ENCODE measurements around the gene NLGN2.
A peak's percentile ranks its signal among the peaks of the same experiment; 100 is the strongest.

Gene NLGN2

DNA sequence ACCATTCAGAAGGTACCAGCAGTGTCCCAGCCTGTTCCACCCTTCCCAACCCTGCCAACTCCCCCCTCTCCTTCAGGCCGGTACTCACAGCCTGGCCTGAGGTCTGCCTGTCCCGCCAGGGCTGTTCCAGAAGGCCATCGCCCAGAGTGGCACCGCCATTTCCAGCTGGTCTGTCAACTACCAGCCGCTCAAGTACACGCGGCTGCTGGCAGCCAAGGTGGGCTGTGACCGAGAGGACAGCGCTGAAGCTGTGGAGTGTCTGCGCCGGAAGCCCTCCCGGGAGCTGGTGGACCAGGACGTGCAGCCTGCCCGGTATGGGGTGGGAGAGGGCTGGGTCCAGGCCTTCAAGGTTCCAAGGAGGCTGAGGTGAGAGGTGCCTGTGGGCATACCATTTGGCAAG, 7.2 kb downstream of the NLGN2 start:
- DNase-seq = no peak

DNA sequence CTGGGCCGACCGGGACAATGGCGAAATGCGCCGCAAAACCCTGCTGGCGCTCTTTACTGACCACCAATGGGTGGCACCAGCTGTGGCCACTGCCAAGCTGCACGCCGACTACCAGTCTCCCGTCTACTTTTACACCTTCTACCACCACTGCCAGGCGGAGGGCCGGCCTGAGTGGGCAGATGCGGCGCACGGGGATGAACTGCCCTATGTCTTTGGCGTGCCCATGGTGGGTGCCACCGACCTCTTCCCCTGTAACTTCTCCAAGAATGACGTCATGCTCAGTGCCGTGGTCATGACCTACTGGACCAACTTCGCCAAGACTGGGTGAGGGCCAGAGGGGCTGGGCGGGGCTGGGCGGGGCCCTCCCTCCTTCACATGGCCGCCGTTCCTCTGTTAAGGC, 8.1 kb downstream of the NLGN2 start:
- DNase-seq = no peak

DNA sequence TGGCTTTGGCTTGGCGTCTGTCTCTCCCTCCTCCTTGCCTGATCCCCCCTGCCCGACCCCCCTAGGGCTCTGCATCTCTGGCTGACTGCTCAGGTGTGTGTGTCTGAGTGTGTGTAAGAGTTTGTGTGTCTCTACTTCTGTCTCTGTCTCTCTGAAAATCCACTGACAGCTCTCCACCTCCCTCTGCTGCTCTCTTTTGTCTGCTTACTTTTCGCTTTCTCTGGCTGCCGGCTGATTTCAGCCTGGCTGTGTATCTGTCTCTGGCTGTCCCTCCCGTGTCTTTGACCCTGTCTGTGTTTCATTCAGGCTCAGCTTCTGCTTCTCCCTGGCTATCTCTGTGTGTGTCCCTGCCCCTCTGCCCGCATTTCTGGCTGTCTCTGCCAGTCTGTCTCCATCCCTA, 8.7 kb downstream of the NLGN2 start:
- DNase-seq = no peak

DNA sequence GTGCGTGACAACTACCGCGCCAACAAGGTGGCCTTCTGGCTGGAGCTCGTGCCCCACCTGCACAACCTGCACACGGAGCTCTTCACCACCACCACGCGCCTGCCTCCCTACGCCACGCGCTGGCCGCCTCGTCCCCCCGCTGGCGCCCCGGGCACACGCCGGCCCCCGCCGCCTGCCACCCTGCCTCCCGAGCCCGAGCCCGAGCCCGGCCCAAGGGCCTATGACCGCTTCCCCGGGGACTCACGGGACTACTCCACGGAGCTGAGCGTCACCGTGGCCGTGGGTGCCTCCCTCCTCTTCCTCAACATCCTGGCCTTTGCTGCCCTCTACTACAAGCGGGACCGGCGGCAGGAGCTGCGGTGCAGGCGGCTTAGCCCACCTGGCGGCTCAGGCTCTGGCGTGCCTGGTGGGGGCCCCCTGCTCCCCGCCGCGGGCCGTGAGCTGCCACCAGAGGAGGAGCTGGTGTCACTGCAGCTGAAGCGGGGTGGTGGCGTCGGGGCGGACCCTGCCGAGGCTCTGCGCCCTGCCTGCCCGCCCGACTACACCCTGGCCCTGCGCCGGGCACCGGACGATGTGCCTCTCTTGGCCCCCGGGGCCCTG, 9.5 kb downstream of the NLGN2 start:
- DNase-seq = no peak

DNA sequence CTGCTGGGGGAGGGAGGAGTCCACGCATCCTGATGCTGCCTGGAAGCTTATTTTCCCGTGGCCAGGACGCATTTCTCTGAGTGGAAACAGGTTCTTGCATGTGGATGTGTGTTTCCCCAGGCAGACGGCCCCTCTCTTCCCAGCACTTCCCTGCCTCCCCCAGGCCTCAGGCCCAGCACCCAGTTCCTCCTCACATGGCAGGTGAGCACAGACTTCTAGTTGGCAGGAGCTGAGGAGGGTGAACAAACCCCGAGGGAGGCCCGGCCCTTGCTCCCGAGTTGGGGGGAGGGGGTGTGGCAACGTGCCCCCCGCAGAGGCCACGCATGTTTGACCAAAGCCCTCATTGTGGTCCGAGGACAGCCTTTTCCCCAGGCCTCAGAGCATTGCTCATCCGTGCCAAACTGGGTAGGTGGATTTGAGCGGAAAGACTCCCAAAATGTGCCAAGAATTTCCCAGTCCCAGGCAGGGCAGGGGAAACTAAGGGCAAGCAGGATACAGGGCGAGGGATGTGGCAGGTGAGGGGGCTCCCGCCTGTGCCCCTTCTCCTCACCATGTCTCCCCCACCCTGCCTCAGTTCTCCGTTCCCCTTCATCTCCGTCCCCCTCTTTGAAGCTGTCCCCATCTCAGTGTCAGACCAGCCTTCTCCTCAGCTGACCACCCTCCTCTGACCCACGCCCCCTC, 11.0 kb downstream of the NLGN2 start:
- DNase-seq = no peak

DNA sequence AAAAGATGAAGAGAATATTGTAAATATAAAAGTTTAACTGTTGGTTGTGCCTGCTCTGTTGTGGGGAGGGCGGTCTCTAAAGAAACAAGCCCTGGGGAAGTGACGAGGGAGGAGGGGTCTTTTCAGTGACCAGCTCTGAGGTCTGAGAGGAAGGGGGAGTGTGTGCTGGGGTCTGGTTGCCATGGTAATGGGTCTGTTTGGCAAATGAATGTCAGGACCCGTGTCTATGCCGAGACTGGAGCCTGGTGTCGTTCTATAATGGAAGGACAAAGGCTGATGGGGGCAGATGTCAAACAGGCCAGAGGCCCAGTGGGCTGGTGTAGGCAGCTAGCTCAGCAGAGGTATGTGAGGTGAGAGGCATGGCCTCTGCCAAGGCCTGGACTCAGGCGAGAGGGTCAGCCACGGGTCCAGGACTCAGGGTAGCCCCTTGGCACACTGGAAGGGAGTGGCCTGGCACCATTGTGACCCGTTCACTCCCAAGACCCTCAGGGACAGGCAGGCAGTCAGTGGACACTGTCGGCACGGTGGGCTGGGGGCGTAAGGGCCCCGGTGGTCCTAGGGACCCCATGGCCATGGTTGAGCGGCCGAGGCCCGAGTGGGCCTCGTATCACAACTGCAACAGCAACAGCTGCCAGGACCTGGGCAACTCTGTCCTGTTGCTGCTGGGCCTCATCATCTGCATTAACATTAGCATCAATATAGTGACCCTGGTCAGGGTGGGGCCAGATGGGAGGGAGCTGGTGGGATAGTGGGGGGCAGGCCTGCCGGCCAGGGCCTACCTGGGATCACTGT, 12.4 kb downstream of the NLGN2 start, which contains the start of gene SPEM1:
Gene SPEM1 (plus strand): TSS at position 506 of the 792 bp plus-strand sequence. CDS start 61 bp downstream, at position 567.
- DNase-seq = no peak

DNA sequence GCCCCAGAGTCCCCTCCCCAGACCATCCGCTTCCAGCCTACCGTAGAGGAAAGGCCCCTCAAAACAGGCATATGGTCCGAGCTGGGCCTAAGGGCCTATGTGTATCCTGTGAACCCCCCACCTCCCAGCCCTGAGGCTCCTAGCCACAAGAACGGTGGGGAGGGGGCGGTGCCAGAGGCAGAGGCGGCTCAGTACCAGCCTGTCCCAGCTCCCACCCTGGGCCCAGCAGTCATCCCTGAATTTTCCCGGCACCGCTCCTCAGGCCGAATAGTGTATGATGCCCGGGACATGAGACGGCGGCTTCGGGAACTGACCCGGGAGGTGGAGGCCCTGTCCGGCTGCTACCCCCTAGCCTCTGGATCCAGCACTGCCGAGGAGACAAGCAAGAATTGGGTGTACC, 13.5 kb downstream of the NLGN2 start:
- no peak for DNase-seq

DNA sequence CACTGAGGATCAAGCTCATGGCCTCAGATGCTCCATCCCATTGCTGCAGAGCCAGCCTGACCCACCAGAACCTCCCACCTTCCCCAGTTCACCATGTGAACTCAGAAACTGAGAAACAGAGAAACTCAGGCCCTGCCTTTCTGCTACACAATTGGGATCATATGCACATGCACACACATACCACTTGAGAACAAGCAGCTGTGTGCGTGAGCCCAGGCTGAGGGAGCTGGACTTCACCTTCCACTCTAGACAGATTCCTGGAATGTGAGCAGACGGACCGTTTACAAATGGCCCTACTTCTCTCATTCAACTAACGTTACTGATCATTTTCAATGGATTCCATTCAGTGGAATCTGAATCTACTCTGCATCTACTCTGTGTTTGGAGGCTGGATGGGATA, 16.0 kb downstream of the NLGN2 start:
- no peak for DNase-seq

DNA sequence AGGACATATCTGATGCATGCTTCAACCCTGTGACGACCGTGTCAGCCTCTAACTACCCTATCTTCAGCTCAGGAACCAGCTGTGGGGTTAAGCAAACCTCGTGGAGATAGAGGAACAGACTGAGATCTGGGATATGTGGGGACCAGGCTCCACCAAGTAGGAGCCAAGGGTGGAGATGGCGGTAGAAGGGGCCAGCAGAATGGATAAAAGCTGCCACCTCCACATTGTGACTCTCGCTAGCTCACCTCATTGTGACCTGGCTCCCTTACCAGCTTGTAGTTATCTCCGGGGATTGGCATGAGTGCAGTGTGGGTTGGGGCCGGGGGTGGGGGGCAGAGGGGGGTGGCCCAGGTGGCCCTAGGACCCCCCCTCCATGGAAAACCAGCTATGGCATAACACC, 17.7 kb downstream of the NLGN2 start, which contains the start of gene SPEM2:
Gene SPEM2 (plus strand): TSS at position 301 of the 400 bp plus-strand sequence. CDS start 73 bp downstream, at position 374.
- no peak for DNase-seq

DNA sequence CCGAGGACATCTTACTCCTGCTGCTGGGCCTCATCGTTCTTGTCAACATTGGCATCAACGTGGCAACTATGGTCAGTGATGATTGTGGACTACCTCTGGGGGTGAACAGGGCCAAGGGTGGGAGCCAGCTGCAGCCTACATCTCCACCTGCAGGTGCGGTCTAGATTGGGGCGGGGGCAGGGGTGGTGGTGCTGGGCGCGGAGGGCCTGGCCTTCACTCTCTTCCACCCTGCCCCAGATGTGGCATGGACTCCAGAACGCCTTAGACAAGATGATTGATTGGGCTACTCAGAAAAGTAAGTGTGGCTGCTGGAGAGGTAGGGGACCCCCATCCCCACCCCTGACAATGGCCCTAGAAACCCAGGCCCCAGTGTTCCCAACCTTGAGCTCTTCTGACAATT, 18.1 kb downstream of the NLGN2 start:
- DNase-seq = no peak

DNA sequence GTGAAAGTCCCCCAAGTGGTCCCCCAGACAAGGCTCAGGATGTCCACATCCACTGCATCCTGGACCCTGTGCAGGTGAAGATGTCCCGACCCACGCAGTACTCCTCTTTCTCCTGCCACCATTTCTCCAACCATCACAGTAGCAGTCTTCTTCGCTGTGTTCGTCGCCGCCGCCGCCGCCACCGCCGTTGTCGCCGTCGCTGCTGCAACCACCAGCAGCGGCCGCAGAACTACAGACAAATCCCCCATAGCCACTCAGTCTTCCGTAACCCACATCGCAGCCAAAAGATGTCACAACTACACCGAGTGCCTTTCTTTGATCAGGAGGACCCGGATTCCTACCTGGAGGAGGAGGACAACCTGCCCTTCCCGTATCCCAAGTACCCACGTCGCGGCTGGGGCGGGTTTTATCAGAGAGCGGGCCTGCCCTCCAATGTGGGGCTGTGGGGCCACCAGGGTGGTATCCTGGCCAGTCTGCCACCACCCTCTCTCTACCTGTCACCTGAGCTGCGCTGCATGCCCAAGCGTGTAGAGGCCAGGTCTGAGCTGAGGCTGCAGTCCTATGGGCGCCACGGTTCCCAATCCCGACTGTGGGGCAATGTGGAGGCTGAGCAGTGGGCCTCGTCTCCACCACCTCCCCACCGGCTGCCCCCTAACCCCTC, 18.7 kb downstream of the NLGN2 start:
- no peak for DNase-seq

DNA sequence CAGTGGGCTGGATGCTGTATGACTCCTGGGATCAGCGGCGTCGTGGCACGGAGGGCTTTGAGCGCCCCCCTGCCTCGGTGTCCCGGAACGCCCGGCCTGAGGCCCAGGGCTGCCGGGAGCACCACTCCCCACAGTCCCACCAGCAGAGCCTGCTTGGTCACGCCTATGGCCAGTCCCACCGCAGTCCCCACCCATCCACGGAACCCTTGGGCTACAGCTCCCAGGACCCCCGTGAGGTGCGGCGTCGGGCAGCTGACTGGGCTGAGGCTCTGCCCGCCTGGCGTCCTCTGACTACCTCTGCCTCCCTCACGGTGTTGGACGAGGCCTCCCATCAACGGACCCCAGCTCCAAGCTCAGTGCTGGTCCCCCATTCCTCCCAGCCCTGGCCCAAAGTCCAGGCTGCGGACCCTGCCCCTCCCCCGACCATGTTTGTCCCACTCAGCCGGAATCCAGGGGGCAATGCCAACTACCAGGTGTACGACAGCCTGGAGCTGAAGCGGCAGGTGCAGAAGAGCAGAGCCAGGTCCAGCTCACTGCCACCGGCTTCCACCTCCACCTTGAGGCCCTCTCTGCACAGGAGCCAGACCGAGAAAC, 19.3 kb downstream of the NLGN2 start:
- no peak for DNase-seq

DNA sequence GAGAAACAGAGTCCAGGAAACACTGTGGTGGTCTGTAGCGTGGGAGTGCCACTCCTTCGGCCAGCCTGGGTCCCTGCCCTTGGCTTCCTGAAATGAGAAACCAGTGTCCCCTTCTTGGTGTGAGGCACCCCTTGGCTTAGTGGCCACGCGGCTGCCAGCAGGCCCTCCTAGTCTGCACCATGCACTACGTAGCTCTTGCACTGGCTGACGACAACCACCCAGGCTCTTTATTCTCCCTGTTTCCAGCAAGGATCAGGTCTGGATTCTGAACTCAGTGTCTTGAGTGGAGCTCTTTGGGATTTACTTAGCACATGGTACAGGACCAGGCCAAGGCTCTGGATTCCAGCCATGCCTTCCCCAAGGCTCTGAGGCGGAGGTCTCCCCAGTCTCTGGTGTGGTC, 19.9 kb downstream of the NLGN2 start:
- no peak for DNase-seq

DNA sequence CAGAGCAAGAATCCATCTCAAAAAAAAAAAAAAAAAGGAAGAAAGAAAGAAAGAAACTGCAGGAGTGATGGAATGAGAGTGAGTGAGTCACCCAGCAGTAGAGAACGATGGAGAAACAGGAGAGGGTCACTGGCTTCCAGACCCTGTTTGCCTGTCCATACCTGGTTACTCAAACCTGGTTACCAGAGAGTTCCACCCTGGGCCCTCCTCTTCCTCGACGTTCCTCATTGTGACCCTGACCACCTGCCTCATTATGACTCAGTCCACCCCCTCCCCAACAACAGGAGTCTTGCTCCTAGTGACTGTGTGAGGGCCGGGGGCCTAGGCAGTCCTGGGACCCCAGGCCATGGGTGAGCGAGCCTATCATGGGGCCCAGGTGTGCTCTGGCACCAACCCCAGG, 20.9 kb downstream of the NLGN2 start, which contains the start of gene SPEM3:
Gene SPEM3 (plus strand): TSS at position 301 of the 400 bp plus-strand sequence. CDS start 46 bp downstream, at position 347.
- no peak for DNase-seq

DNA sequence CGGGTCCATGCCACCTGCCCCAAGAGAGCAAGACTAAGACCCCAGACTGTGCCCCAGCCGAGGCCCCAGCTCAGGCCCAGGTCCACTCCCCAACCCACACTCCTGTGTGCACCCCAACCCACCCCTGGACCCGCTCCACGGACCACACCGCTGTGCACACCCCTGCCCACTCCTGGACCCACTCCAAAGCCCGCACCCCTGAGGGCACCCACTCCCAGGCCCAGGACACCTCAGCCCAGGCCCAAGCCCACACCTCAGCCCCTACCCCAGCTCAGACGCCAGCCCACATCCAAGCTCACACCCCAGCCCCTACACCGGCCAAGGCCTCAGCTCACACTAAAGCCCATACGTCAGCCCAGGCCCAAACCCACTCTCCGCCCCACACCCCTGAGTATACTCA, 22.1 kb downstream of the NLGN2 start:
- DNase-seq = no peak

DNA sequence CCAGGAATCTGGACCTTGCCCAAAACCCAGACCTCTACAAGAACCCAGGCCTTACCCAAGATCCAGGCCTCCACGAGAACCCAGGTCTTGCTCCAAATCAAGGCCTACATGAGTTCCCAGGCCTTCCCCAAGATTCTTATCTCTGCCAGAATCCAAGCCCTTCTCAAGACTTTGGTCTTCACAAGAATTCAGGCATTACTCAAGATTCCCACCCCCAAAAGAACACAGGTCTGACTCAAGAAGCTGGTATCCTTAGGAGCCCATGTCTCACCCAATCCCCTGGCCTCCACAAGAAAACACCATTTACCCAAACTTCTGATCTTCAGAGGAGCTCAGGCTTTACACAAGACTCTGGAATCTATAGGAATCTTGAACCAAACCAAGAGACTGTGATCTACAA, 23.6 kb downstream of the NLGN2 start:
- no peak for DNase-seq

DNA sequence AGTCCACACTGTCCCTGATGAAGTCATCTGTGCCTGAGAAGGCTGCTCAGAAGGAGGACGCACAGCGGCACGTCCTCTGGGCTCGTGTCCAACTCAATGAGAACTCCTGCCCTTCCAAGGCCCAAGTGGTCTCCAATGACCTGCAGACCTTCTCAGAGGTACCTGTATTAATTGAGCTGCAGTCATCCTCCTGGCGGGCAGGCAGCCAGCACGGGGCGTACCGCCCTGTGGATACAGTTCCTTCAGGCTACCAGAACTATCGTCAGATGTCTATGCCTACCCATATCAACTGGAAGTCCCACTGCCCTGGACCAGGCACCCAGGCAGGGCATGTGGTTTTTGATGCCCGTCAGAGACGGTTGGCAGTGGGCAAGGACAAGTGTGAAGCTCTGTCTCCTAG, 24.7 kb downstream of the NLGN2 start:
- DNase-seq = no peak

DNA sequence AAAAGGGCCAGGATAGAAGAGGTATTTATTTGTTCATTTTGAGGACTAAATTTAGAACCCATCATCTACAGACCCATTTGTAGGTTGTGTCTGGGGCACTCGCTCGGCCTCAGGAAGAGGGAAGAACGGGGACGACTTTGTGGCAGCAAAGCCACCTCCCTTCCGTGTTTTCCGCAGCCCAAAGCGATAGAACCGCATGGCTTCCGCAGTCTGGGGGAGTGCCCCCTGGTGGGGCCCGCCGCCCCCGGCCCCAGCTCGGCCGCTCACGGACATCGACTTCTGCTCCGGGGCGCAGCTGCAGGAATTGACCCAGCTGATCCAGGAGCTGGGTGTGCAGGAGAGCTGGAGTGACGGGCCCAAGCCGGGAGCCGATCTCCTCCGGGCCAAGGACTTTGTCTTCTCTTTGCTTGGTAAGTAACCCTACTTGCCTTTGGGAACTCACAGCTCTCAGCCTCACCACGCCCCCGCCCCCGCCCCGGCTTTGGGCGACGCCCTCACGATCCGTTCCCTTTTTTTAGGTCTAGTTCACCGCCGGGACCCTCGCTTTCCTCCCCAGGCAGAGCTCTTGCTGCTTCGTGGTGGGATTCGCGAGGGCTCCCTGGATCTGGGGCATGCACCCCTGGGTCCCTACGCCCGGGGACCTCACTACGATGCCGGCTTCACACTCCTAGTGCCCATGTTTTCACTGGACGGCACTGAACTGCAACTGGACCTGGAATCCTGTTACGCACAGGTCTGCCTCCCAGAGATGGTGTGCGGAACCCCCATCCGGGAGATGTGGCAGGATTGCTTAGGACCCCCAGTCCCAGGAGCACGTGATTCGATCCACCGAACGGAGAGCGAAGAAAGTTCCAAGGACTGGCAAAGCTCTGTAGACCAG, 28.3 kb downstream of the NLGN2 start:
- no peak for DNase-seq

DNA sequence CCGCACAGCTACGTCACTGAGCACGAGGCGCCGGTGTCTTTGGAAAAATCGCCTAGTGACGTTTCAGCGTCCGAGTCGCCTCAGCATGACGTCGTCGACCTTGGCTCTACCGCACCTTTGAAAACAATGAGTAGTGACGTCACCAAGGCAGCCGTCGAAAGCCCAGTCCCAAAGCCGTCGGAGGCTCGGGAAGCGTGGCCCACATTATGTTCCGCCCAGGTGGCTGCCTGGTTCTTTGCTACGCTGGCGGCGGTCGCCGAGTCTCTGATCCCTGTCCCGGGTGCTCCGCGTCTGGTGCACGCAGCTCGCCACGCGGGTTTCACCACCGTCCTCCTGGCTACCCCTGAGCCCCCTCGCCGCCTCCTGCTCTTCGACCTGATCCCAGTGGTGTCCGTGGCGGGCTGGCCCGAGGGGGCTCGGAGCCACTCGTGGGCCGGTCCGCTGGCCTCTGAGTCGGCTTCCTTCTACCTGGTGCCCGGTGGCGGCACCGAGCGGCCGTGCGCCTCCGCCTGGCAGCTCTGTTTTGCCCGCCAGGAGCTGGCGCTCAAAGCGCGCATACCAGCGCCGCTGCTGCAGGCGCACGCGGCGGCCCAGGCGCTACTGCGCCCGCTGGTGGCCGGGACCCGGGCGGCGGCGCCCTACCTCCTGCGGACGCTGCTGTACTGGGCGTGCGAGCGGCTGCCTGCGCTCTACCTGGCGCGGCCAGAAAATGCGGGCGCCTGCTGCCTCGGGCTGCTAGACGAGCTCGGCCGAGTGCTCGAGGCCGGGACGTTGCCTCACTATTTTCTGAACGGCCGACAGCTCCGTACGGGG, 29.1 kb downstream of the NLGN2 start:
- peak; percentile 78 for DNase-seq

DNA sequence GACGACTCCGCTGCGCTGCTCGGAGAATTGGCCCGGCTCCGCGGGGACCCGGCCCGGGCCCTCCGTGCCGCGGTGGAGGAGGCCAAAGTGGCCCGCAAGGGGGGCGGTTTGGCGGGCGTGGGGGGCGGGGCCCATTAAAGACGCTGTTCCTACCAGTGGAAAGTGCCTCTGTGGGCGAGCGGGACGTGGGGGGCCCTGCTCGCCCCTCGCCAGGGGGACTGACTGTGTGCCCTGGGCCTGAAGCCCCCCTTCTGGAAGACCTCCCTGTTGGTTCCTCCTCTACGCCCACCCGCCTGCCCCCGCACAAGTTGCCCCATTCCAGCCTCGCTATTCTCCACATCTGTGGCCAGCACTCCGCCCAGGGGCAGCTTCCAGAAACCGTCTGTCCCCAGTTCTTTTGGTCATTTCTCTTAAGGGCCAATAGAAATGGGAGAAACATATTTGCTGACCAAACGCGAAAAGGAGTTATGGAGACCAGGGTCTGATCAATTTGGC, 29.8 kb downstream of the NLGN2 start:
- DNase-seq = no peak
